IPS-20b (cell line): Measurements from ENCODE around the gene PYGM.

Experiments
- H3K27ac ChIP-seq: one replicate; pipeline ENCODE4 v1.5.1; 2013; ENCODE audit warnings: low read length
- H3K27me3 ChIP-seq: 2 replicates; pipeline ENCODE4 v1.6.1; 2013; ENCODE audit warnings: mild to moderate bottlenecking, low read length, inconsistent platforms; ENCODE audit not compliant: insufficient read depth
- H3K36me3 ChIP-seq: 2 replicates; pipeline ENCODE4 v1.6.1; 2013; ENCODE audit warnings: low read depth, mild to moderate bottlenecking, inconsistent platforms, low read length, moderate library complexity; ENCODE audit not compliant: insufficient read depth
- H3K4me1 ChIP-seq: 2 replicates; pipeline ENCODE4 v1.6.1; 2013; ENCODE audit warnings: mild to moderate bottlenecking, control low read depth, inconsistent platforms, low read length, moderate library complexity; ENCODE audit not compliant: insufficient read depth
- H3K4me3 ChIP-seq: 2 replicates; pipeline ENCODE4 v1.5.1; 2013; ENCODE audit warnings: mild to moderate bottlenecking, low read length, inconsistent platforms
- H3K9ac ChIP-seq: 2 replicates; pipeline ENCODE4 v1.6.1; 2013; ENCODE audit warnings: low read depth, mild to moderate bottlenecking, inconsistent platforms, low read length, moderate library complexity
- H3K9me3 ChIP-seq: 2 replicates; pipeline ENCODE4 v1.6.1; 2013; ENCODE audit warnings: mild to moderate bottlenecking, low read depth, low read length, inconsistent platforms; ENCODE audit not compliant: insufficient read depth

PYGM gene

GRCh38 chr11:64735725-64736259 lies 24.0 kb downstream of the PYGM start:
- H3K4me3 ChIP-seq = no peak overlapping the region
- no peak overlapping the region for H3K9ac ChIP-seq
- H3K9me3 ChIP-seq = no peaks in the 10 kb centered on the region
- no peak overlapping the region for H3K27ac ChIP-seq
- no peaks in the 10 kb centered on the region; the same call in 1 of the 2 replicates for H3K36me3 ChIP-seq
- H3K27me3 ChIP-seq = peaks cover 16% of the 10 kb centered on the region
- peaks cover 10% of the 10 kb centered on the region; the same call in 1 of the 2 replicates for H3K4me1 ChIP-seq

GRCh38 chr11:64734811-64735724 lies 24.7 kb downstream of the PYGM start:
- peaks cover 13% of the 10 kb centered on the region; the same call in 1 of the 2 replicates for H3K4me1 ChIP-seq
- no peak overlapping the region for H3K27ac ChIP-seq
- H3K36me3 ChIP-seq = no peaks in the 10 kb centered on the region; the same call in 1 of the 2 replicates
- no peak overlapping the region for H3K9ac ChIP-seq
- H3K9me3 ChIP-seq = no peaks in the 10 kb centered on the region
- H3K4me3 ChIP-seq = no peak overlapping the region
- peaks cover 13% of the 10 kb centered on the region for H3K27me3 ChIP-seq

GRCh38 chr11:64731601-64732000 lies 28.2 kb downstream of the PYGM start:
- H3K9ac ChIP-seq = no peak overlapping the region

GRCh38 chr11:64729851-64730382 lies 29.9 kb downstream of the PYGM start:
- H3K27me3 ChIP-seq = peaks cover 4% of the 10 kb centered on the region; the same call in 1 of the 2 replicates
- no peaks in the 10 kb centered on the region; the same call in 1 of the 2 replicates for H3K36me3 ChIP-seq
- H3K9ac ChIP-seq = no peak overlapping the region
- H3K9me3 ChIP-seq = no peaks in the 10 kb centered on the region
- H3K4me3 ChIP-seq = peak overlapping the region; percentile 36; the same call in 1 of the 2 replicates
- H3K27ac ChIP-seq = no peak overlapping the region
- H3K4me1 ChIP-seq = peaks cover 21% of the 10 kb centered on the region; the same call in 1 of the 2 replicates

More at GRCh38 chr11:64731601-64732000, 28.2 kb downstream of the PYGM start:
- H3K27me3 ChIP-seq = peaks cover 4% of the 10 kb centered on the region; the same call in 1 of the 2 replicates
- no peak overlapping the region for H3K4me3 ChIP-seq
- H3K4me1 ChIP-seq = peaks cover 9% of the 10 kb centered on the region; the same call in 1 of the 2 replicates
- H3K9me3 ChIP-seq = no peaks in the 10 kb centered on the region
- H3K36me3 ChIP-seq = no peaks in the 10 kb centered on the region; the same call in 1 of the 2 replicates
- no peak overlapping the region for H3K27ac ChIP-seq

GRCh38 chr11:64728757-64729365 lies 30.9 kb downstream of the PYGM start:
- H3K4me3 ChIP-seq = no peak overlapping the region
- H3K9me3 ChIP-seq = no peaks in the 10 kb centered on the region
- H3K9ac ChIP-seq = no peak overlapping the region
- peaks cover 27% of the 10 kb centered on the region for H3K4me1 ChIP-seq
- no peaks in the 10 kb centered on the region for H3K36me3 ChIP-seq
- peaks cover 11% of the 10 kb centered on the region; the same call in 1 of the 2 replicates for H3K27me3 ChIP-seq
- no peak overlapping the region for H3K27ac ChIP-seq

GRCh38 chr11:64726867-64727530 lies 32.8 kb downstream of the PYGM start:
- Histone ChIP-seq H3K27ac (no peak overlapping the region), H3K36me3 (no peaks in the 10 kb centered on the region), H3K27me3 (peaks cover 19% of the 10 kb centered on the region), H3K9me3 (no peaks in the 10 kb centered on the region), H3K4me3 (no peak overlapping the region), H3K9ac (no peak overlapping the region; the same call in 1 of the 2 replicates), H3K4me1 (peaks cover 29% of the 10 kb centered on the region)

GRCh38 chr11:64726211-64726641 lies 33.5 kb downstream of the PYGM start:
- Histone ChIP-seq H3K9ac (peak overlapping the region; percentile 61; the same call in 1 of the 2 replicates), H3K27ac (peak overlapping the region; percentile 73), H3K36me3 (no peaks in the 10 kb centered on the region), H3K27me3 (peaks cover 26% of the 10 kb centered on the region), H3K4me3 (no peak overlapping the region; the same call in 1 of the 2 replicates), H3K4me1 (peaks cover 24% of the 10 kb centered on the region), H3K9me3 (no peaks in the 10 kb centered on the region)

- Histone ChIP-seq H3K27ac (no peak overlapping the region), H3K9me3 (no peaks in the 10 kb centered on the region), H3K36me3 (no peaks in the 10 kb centered on the region), H3K4me3 (no peak overlapping the region), H3K4me1 (peaks cover 21% of the 10 kb centered on the region), H3K9ac (no peak overlapping the region), H3K27me3 (peaks cover 35% of the 10 kb centered on the region)
Observed at GRCh38 chr11:64724863-64725532, 34.8 kb downstream of the PYGM start.

- peak overlapping the region; percentile 73; the same call in 1 of the 2 replicates for H3K4me3 ChIP-seq
- peak overlapping the region; percentile 37; the same call in 1 of the 2 replicates for H3K9ac ChIP-seq
- H3K27ac ChIP-seq = no peak overlapping the region
- H3K9me3 ChIP-seq = no peaks in the 10 kb centered on the region
- H3K4me1 ChIP-seq = peaks cover 21% of the 10 kb centered on the region
- no peaks in the 10 kb centered on the region for H3K36me3 ChIP-seq
- H3K27me3 ChIP-seq = peaks cover 38% of the 10 kb centered on the region
Observed at GRCh38 chr11:64723907-64724862, 35.6 kb downstream of the PYGM start.
